Fibroblast of lung (primary cell): ENCODE data around the gene NAA80.

Experiments used
- CTCF ChIP-seq, 2 donors: IDR thresholded peaks in 1 of 2; conservative IDR thresholded peaks in 1 of 2; 1 replicate in 1 of 2; 2 replicates in 1 of 2; pipeline ENCODE4 v1.5.1; 2011 to 2012; ENCODE audit warnings: low read length in 2 of 2, control low read depth in 1 of 2, inconsistent platforms in 1 of 2, low read depth in 1 of 2, mild to moderate bottlenecking in 1 of 2
- EZH2 ChIP-seq: IDR thresholded peaks from 2 replicates; pipeline ENCODE4 v1.5.1; 2012; ENCODE audit warnings: low read length, control low read depth, mild to moderate bottlenecking; ENCODE audit errors: missing control alignments

- TF ChIP-seq CTCF (conservative IDR thresholded peaks at IDR 0.05 in 1 of 2, IDR thresholded peaks at IDR 0.05 in 1 of 2; ENCODE audit: low read depth in 1 of 2, low read length in 2 of 2): no peak
- no peak for TF ChIP-seq EZH2
Measured at GRCh38 chr3:50340147-50340447, 40.9 kb upstream of the NAA80 start.
